HG03025 (cell line): ENCODE data around the gene STYX.

Source experiments
- ATAC-seq: cut with Tn5 transposase; IDR thresholded peaks from one replicate; pipeline ENCODE4 v1.9.1; 2021; ENCODE audit warnings: mild to moderate bottlenecking, moderate library complexity; ENCODE audit not compliant: unreplicated experiment, low FRiP score

STYX gene

GRCh38 chr14:52729925-52730708 lies at the start of gene STYX:
Gene STYX, plus strand, starts transcription at chr14:52730166. Its CDS starts 309 bp downstream, at chr14:52730475.
- peak; percentile 93 for ATAC-seq

- no peak for ATAC-seq
Observed at GRCh38 chr14:52683985-52684520, 45.9 kb upstream of the STYX start.

GRCh38 chr14:52686176-52686575 lies 43.8 kb upstream of the STYX start:
- ATAC-seq = no peak

- no peak for ATAC-seq
Observed at GRCh38 chr14:52690983-52691760, 38.8 kb upstream of the STYX start.

- no peak for ATAC-seq
Observed at GRCh38 chr14:52692248-52692962, 37.6 kb upstream of the STYX start.

- no peak for ATAC-seq
Observed at GRCh38 chr14:52693036-52693435, 36.9 kb upstream of the STYX start.

GRCh38 chr14:52693532-52693931 lies 36.4 kb upstream of the STYX start:
- no peak for ATAC-seq

- ATAC-seq = peak; percentile 63
Observed at GRCh38 chr14:52694761-52695480, 35.0 kb upstream of the STYX start.

- peak; percentile 73 for ATAC-seq
Observed at GRCh38 chr14:52695481-52696091, 34.4 kb upstream of the STYX start, which contains the start of gene ERO1A. Gene ERO1A, minus strand, starts transcription at chr14:52695558. Its CDS starts 77 bp downstream, at chr14:52695481.

GRCh38 chr14:52700701-52701172 lies 29.2 kb upstream of the STYX start:
- ATAC-seq = no peak

GRCh38 chr14:52701223-52701622 lies 28.7 kb upstream of the STYX start:
- no peak for ATAC-seq

GRCh38 chr14:52703225-52703624 lies 26.7 kb upstream of the STYX start:
- ATAC-seq = no peak

GRCh38 chr14:52703664-52704063 lies 26.3 kb upstream of the STYX start:
- no peak for ATAC-seq

GRCh38 chr14:52706286-52706685 lies 23.7 kb upstream of the STYX start:
- ATAC-seq = no peak

- ATAC-seq = peak; percentile 96
Observed at GRCh38 chr14:52706724-52707706, 23.0 kb upstream of the STYX start, which contains the start of gene PSMC6. Gene PSMC6, plus strand, starts transcription at chr14:52707200. Its CDS starts 20 bp downstream, at chr14:52707220.

- no peak for ATAC-seq
Observed at GRCh38 chr14:52711666-52712065, 18.3 kb upstream of the STYX start.

- no peak for ATAC-seq
Observed at GRCh38 chr14:52716155-52716554, 13.8 kb upstream of the STYX start.
